ENCODE measurements around the gene IFT57.
"Not testable (repeated sequence)": the region's sequence is repeated elsewhere in the genome, so short reads cannot be mapped to it uniquely, and the experiment has no call there.

IFT57 gene

GRCh38 chr3:108171106-108171505, 51.1 kb downstream of the IFT57 start:
- WGBS, 2 experiments (ENCODE audit: insufficient coverage in 2 of 2) = 100% methylated on average over 1 of the region's 2 CpGs; no CpG with 5 or more reads in 1 of the 2 experiments
- H3K36me3 ChIP-seq (ENCODE audit: control insufficient read depth, insufficient read depth, low read length) = no peaks in the 10 kb centered on the region
- no peaks in the 10 kb centered on the region for H3K9me3 ChIP-seq (ENCODE audit: control insufficient read depth, low read length)
- no peaks in the 10 kb centered on the region for H3K4me1 ChIP-seq (ENCODE audit: control insufficient read depth, insufficient read depth, low read length, poor library complexity, severe bottlenecking)
- H3K27ac ChIP-seq (ENCODE audit: low read depth, low read length, severe bottlenecking) = no peak overlapping the region
- no peak overlapping the region for H3K4me3 ChIP-seq (ENCODE audit: extremely low read depth, insufficient read depth, low read length, poor library complexity, severe bottlenecking)

- Histone ChIP-seq H3K36me3 (ENCODE audit: control insufficient read depth, insufficient read depth, low read length) (no peaks in the 10 kb centered on the region), H3K27ac (ENCODE audit: low read depth, low read length, severe bottlenecking) (no peak overlapping the region), H3K4me1 (ENCODE audit: control insufficient read depth, insufficient read depth, low read length, poor library complexity, severe bottlenecking) (no peaks in the 10 kb centered on the region), H3K9me3 (ENCODE audit: control insufficient read depth, low read length) (no peaks in the 10 kb centered on the region), H3K4me3 (ENCODE audit: extremely low read depth, insufficient read depth, low read length, poor library complexity, severe bottlenecking) (no peak overlapping the region)
These were observed 57.8 kb downstream of the IFT57 start for GRCh38 chr3:108164391-108164790.

- Histone ChIP-seq H3K36me3 (ENCODE audit: control insufficient read depth, insufficient read depth, low read length) (no peaks in the 10 kb centered on the region), H3K4me1 (ENCODE audit: control insufficient read depth, insufficient read depth, low read length, poor library complexity, severe bottlenecking) (no peaks in the 10 kb centered on the region), H3K4me3 (ENCODE audit: extremely low read depth, insufficient read depth, low read length, poor library complexity, severe bottlenecking) (no peak overlapping the region), H3K27ac (ENCODE audit: low read depth, low read length, severe bottlenecking) (no peak overlapping the region), H3K9me3 (ENCODE audit: control insufficient read depth, low read length) (no peaks in the 10 kb centered on the region)
- 100% methylated on average over 1 of the region's 1 CpG; no CpG with 5 or more reads in 1 of the 2 experiments for WGBS, 2 experiments (ENCODE audit: insufficient coverage in 2 of 2)
These were observed 62.4 kb downstream of the IFT57 start for GRCh38 chr3:108159865-108160264.

GRCh38 chr3:108159105-108159504, 63.1 kb downstream of the IFT57 start:
- Histone ChIP-seq H3K9me3 (ENCODE audit: control insufficient read depth, low read length) (no peaks in the 10 kb centered on the region), H3K4me3 (ENCODE audit: extremely low read depth, insufficient read depth, low read length, poor library complexity, severe bottlenecking) (no peak overlapping the region), H3K36me3 (ENCODE audit: control insufficient read depth, insufficient read depth, low read length) (no peaks in the 10 kb centered on the region), H3K27ac (ENCODE audit: low read depth, low read length, severe bottlenecking) (no peak overlapping the region), H3K4me1 (ENCODE audit: control insufficient read depth, insufficient read depth, low read length, poor library complexity, severe bottlenecking) (no peaks in the 10 kb centered on the region)
- WGBS, 2 experiments (ENCODE audit: insufficient coverage in 2 of 2) = 85 to 94% methylated on average over 4 to 5 of the region's 7 CpGs

GRCh38 chr3:108158251-108158650, 64.0 kb downstream of the IFT57 start:
- H3K9me3 ChIP-seq (ENCODE audit: control insufficient read depth, low read length) = no peaks in the 10 kb centered on the region

GRCh38 chr3:108157273-108157672, 65.0 kb downstream of the IFT57 start:
- Histone ChIP-seq H3K27ac (ENCODE audit: low read depth, low read length, severe bottlenecking) (no peak overlapping the region), H3K4me3 (ENCODE audit: extremely low read depth, insufficient read depth, low read length, poor library complexity, severe bottlenecking) (no peak overlapping the region), H3K36me3 (ENCODE audit: control insufficient read depth, insufficient read depth, low read length) (no peaks in the 10 kb centered on the region), H3K9me3 (ENCODE audit: control insufficient read depth, low read length) (no peaks in the 10 kb centered on the region), H3K4me1 (ENCODE audit: control insufficient read depth, insufficient read depth, low read length, poor library complexity, severe bottlenecking) (no peaks in the 10 kb centered on the region)
- 50 to 100% methylated on average over 1 of the region's 2 CpGs for WGBS, 2 experiments (ENCODE audit: insufficient coverage in 2 of 2)

More at GRCh38 chr3:108158251-108158650, 64.0 kb downstream of the IFT57 start:
- Histone ChIP-seq H3K36me3 (ENCODE audit: control insufficient read depth, insufficient read depth, low read length) (no peaks in the 10 kb centered on the region), H3K4me3 (ENCODE audit: extremely low read depth, insufficient read depth, low read length, poor library complexity, severe bottlenecking) (no peak overlapping the region), H3K4me1 (ENCODE audit: control insufficient read depth, insufficient read depth, low read length, poor library complexity, severe bottlenecking) (no peaks in the 10 kb centered on the region), H3K27ac (ENCODE audit: low read depth, low read length, severe bottlenecking) (no peak overlapping the region)
- 100% methylated on average over 1 of the region's 1 CpG; no CpG with 5 or more reads in 1 of the 2 experiments for WGBS, 2 experiments (ENCODE audit: insufficient coverage in 2 of 2)

GRCh38 chr3:108156312-108156853, 65.8 kb downstream of the IFT57 start:
- Histone ChIP-seq H3K36me3 (ENCODE audit: control insufficient read depth, insufficient read depth, low read length) (no peaks in the 10 kb centered on the region), H3K9me3 (ENCODE audit: control insufficient read depth, low read length) (no peaks in the 10 kb centered on the region), H3K27ac (ENCODE audit: low read depth, low read length, severe bottlenecking) (no peak overlapping the region), H3K4me3 (ENCODE audit: extremely low read depth, insufficient read depth, low read length, poor library complexity, severe bottlenecking) (no peak overlapping the region), H3K4me1 (ENCODE audit: control insufficient read depth, insufficient read depth, low read length, poor library complexity, severe bottlenecking) (no peaks in the 10 kb centered on the region)
- 88% methylated on average over 1 of the region's 4 CpGs; no CpG with 5 or more reads in 1 of the 2 experiments for WGBS, 2 experiments (ENCODE audit: insufficient coverage in 2 of 2)

- WGBS, 2 experiments (ENCODE audit: insufficient coverage in 2 of 2) = 60% methylated on average over 2 of the region's 4 CpGs; no CpG with 5 or more reads in 1 of the 2 experiments
- not testable (repeated sequence) for H3K4me1 ChIP-seq (ENCODE audit: control insufficient read depth, insufficient read depth, low read length, poor library complexity, severe bottlenecking)
These were observed 66.6 kb downstream of the IFT57 start for GRCh38 chr3:108155642-108156041.

GRCh38 chr3:108153451-108153981, 68.7 kb downstream of the IFT57 start:
- 70 to 74% methylated on average over 6 to 7 of the region's 7 CpGs for WGBS, 2 experiments (ENCODE audit: insufficient coverage in 2 of 2)
- no peaks in the 10 kb centered on the region for H3K4me1 ChIP-seq (ENCODE audit: control insufficient read depth, insufficient read depth, low read length, poor library complexity, severe bottlenecking)

More at GRCh38 chr3:108155642-108156041, 66.6 kb downstream of the IFT57 start:
- not testable (repeated sequence) for H3K4me3 ChIP-seq (ENCODE audit: extremely low read depth, insufficient read depth, low read length, poor library complexity, severe bottlenecking); H3K9me3 ChIP-seq (ENCODE audit: control insufficient read depth, low read length); H3K27ac ChIP-seq (ENCODE audit: low read depth, low read length, severe bottlenecking); H3K36me3 ChIP-seq (ENCODE audit: control insufficient read depth, insufficient read depth, low read length)

GRCh38 chr3:108152274-108152673, 70.0 kb downstream of the IFT57 start:
- no peaks in the 10 kb centered on the region for H3K36me3 ChIP-seq (ENCODE audit: control insufficient read depth, insufficient read depth, low read length)
- no peak overlapping the region for H3K27ac ChIP-seq (ENCODE audit: low read depth, low read length, severe bottlenecking)
- no peaks in the 10 kb centered on the region for H3K9me3 ChIP-seq (ENCODE audit: control insufficient read depth, low read length)
- WGBS, 2 experiments (ENCODE audit: insufficient coverage in 2 of 2) = 79 to 95% methylated on average over 2 to 3 of the region's 3 CpGs
- H3K4me1 ChIP-seq (ENCODE audit: control insufficient read depth, insufficient read depth, low read length, poor library complexity, severe bottlenecking) = no peaks in the 10 kb centered on the region
- H3K4me3 ChIP-seq (ENCODE audit: extremely low read depth, insufficient read depth, low read length, poor library complexity, severe bottlenecking) = no peak overlapping the region

More at GRCh38 chr3:108153451-108153981, 68.7 kb downstream of the IFT57 start:
- Histone ChIP-seq H3K4me3 (ENCODE audit: extremely low read depth, insufficient read depth, low read length, poor library complexity, severe bottlenecking) (no peak overlapping the region), H3K9me3 (ENCODE audit: control insufficient read depth, low read length) (no peaks in the 10 kb centered on the region), H3K27ac (ENCODE audit: low read depth, low read length, severe bottlenecking) (no peak overlapping the region), H3K36me3 (ENCODE audit: control insufficient read depth, insufficient read depth, low read length) (no peaks in the 10 kb centered on the region)

- Histone ChIP-seq H3K36me3 (ENCODE audit: control insufficient read depth, insufficient read depth, low read length) (no peaks in the 10 kb centered on the region), H3K27ac (ENCODE audit: low read depth, low read length, severe bottlenecking) (no peak overlapping the region), H3K4me1 (ENCODE audit: control insufficient read depth, insufficient read depth, low read length, poor library complexity, severe bottlenecking) (no peaks in the 10 kb centered on the region), H3K9me3 (ENCODE audit: control insufficient read depth, low read length) (no peaks in the 10 kb centered on the region), H3K4me3 (ENCODE audit: extremely low read depth, insufficient read depth, low read length, poor library complexity, severe bottlenecking) (no peak overlapping the region)
- 87 to 93% methylated on average over 5 to 6 of the region's 10 CpGs for WGBS, 2 experiments (ENCODE audit: insufficient coverage in 2 of 2)
These were observed 72.0 kb downstream of the IFT57 start for GRCh38 chr3:108150200-108150599.

Data from mesodermal cell (in vitro differentiated cells).